Neuron (in vitro differentiated cells): ENCODE measurements around the gene SETD1B.
"Not testable (repeated sequence)": the region's sequence is repeated elsewhere in the genome, so short reads cannot be mapped to it uniquely, and the experiment has no call there.

Experiments
- H2AFZ ChIP-seq: one replicate; pipeline ENCODE4 v1.6.1; 2013; ENCODE audit warnings: low read depth, mild to moderate bottlenecking, inconsistent platforms, low read length, moderate library complexity
- H3K27me3 ChIP-seq: one replicate; pipeline ENCODE4 v1.6.1; 2013; ENCODE audit warnings: low read length; ENCODE audit not compliant: insufficient read depth
- H3K36me3 ChIP-seq: one replicate; pipeline ENCODE4 v1.6.1; 2013; ENCODE audit warnings: low read length; ENCODE audit not compliant: insufficient read depth
- H3K4me1 ChIP-seq: one replicate; pipeline ENCODE4 v1.6.1; 2013; ENCODE audit warnings: low read length; ENCODE audit not compliant: insufficient read depth
- H3K4me3 ChIP-seq: 2 replicates; pipeline ENCODE4 v1.5.1; 2013; ENCODE audit warnings: mild to moderate bottlenecking, low read length, moderate library complexity
- H3K9me3 ChIP-seq: one replicate; pipeline ENCODE4 v1.6.1; 2013; ENCODE audit warnings: low read length

The SETD1B gene

DNA sequence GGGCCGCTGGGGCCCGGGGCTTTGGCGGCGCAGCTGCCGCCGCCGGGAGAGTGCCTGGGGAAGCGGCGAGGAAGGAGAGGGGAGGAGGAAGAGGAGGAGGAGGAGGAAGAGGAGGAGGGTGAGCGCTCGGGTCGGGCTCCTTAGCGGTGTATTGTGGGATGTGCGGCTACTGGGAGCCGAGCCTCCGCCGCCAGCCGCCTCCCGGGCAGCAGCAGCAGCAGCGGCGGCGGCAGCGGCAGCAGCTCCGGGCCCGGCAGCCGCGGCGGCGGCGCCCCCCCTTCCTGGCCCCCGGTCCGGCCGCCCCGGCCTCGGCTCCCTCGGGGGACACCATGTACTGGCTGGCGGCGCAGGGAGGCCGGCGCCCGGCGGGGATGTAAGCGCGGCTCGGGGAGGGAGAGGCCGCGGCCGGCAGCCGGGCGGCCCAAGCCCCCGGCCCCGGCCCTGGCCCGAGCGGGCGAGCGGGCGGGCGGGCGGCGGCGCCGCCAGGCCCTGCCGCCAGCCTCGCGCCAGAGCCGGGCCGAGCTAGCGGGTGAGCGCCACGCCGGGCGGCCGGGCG, at the start of gene SETD1B:
Gene SETD1B, plus strand, starts transcription at position 149 of the 556 bp plus-strand sequence. CDS start 729 bp downstream, outside the sequence.
- peak within 1 kb of the TSS; percentile 88 for H3K4me3 ChIP-seq
- peaks cover 36% of the 10 kb centered on the region for H3K4me1 ChIP-seq
- no peaks in the 10 kb centered on the region for H3K9me3 ChIP-seq
- no peak within 1 kb of the TSS for H2AFZ ChIP-seq
- H3K36me3 ChIP-seq = peaks cover 14% of the 10 kb centered on the region
- H3K27me3 ChIP-seq = no peaks in the 10 kb centered on the region

DNA sequence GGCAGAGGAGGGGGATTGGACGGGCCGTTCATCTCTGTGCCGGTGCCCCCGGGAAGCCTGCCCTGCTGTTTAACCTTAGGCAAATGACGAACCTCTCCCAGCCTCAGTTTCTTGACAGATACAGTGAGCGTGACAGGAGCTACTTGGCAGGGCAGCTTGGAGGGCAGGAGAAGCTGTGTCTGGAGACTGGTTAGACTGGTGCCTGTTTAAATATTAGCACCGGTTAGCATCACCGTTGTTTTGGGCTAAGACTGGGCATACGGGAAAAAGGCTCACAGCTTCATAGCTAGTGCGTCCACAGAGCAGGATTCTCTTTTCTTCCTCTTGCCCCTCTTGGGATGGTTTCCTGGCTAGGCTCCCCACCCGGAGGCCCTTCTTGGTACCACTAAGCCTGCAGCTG, 49.0 kb upstream of the SETD1B start:
- Histone ChIP-seq H3K4me1 (no peaks in the 10 kb centered on the region), H3K27me3 (no peaks in the 10 kb centered on the region), H3K4me3 (no peak overlapping the region), H3K9me3 (no peaks in the 10 kb centered on the region), H2AFZ (no peak overlapping the region), H3K36me3 (peaks cover 4% of the 10 kb centered on the region)

DNA sequence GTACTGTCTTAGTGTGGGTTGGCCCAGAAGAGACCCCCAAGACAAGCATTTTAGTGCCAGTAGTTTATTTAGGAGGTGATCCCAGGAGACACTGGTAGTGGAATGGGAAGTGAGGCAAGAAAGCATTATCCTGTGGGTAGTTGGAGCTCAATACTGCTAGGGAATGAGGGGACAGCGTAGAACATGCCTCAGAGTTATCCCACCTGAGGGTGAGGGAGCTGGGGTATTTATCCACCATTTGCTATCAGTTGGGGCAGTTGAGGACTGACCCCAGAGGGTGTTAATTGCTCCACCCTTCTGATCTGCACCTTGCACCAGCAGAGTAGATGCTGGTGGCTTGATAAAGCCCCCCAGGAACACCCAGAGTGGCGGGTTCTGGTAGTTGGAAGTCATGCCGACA, 48.2 kb upstream of the SETD1B start:
- no peaks in the 10 kb centered on the region for H3K9me3 ChIP-seq
- H3K4me1 ChIP-seq = no peaks in the 10 kb centered on the region
- H3K4me3 ChIP-seq = no peak overlapping the region
- H2AFZ ChIP-seq = no peak overlapping the region
- no peaks in the 10 kb centered on the region for H3K27me3 ChIP-seq
- H3K36me3 ChIP-seq = no peaks in the 10 kb centered on the region

DNA sequence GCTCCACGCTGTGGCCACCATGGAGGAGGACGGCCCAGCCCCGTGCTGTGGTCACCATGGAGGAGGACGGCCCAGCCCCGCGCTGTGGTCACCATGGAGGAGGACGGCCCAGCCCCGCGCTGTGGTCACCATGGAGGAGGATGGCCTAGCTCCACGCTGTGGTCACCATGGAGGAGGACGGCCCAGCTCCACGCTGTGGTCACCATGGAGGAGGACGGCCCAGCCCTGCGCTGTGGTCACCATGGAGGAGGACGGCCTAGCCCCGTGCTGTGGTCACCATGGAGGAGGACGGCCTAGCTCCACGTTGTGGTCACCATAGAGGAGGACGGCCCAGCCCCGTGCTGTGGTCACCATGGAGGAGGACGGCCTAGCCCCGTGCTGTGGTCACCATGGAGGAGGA, 45.3 kb upstream of the SETD1B start:
- H3K9me3 ChIP-seq, H3K27me3 ChIP-seq, H3K4me3 ChIP-seq, H2AFZ ChIP-seq, H3K4me1 ChIP-seq, H3K36me3 ChIP-seq: not testable (repeated sequence)

DNA sequence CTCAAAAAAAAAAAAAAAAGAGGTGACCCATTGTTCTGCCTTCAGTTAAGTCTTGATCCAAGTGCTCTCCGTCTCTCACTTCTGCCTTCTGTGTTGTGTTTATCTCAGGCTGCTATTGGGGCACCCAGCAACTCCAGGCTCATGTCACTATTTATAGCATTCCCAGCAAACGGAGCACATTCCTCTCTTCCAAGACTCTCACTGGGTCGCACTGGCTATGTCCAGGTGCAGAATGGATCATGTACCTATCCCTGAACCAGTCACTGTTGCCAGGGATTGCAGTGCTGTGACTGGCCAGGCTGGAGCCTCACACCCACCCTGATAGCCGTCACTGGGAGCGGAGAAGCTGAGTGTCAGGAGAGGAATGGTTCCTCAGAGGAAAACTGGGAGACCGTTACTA, 41.5 kb upstream of the SETD1B start:
- H3K4me3 ChIP-seq = no peak overlapping the region
- H2AFZ ChIP-seq = no peak overlapping the region
- H3K36me3 ChIP-seq = no peaks in the 10 kb centered on the region
- no peaks in the 10 kb centered on the region for H3K4me1 ChIP-seq
- no peaks in the 10 kb centered on the region for H3K27me3 ChIP-seq
- no peaks in the 10 kb centered on the region for H3K9me3 ChIP-seq

DNA sequence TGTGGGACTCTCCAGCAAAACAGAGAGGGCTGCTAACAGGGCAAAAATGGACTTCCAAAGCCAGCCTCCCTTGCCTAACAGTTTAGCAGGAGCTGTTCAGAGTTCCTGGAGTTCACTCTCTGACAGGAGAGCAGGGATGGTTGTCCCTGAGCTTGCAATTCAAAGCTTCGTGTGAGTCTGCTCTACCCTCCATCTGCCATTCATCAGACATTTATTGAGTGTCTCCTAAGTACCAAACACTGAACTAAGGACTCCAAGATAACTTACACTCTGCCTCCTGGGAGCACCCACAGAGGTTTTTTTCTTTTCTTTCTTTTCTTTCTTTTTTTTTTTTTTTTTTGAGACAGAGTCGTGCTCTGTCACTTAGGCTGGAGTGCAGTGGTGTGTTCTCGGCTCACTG, 39.0 kb upstream of the SETD1B start:
- no peak overlapping the region for H2AFZ ChIP-seq
- H3K27me3 ChIP-seq = no peaks in the 10 kb centered on the region
- no peaks in the 10 kb centered on the region for H3K36me3 ChIP-seq
- no peak overlapping the region for H3K4me3 ChIP-seq
- no peaks in the 10 kb centered on the region for H3K9me3 ChIP-seq
- no peaks in the 10 kb centered on the region for H3K4me1 ChIP-seq

DNA sequence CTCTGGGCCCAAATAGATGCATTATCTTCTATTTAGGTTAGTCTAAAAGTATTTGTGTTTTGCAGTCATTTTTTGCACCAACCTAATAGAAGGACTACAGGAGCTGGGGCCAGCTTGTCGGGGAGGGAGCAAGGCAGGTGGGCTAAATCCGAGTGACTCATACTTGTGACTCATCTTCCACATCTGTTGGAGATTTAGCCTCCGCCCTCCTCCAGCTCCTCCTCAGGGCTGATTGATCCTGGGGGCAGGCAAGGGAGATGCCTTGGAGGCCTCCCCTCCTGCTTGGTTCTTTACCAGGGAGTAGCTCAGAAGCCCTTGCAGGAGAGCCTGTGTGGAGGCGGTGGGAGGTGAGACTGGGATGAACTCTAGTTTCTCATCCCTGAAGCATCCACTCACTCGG, 38.2 kb upstream of the SETD1B start:
- H3K4me3 ChIP-seq = no peak overlapping the region
- no peaks in the 10 kb centered on the region for H3K36me3 ChIP-seq
- no peaks in the 10 kb centered on the region for H3K4me1 ChIP-seq
- H3K9me3 ChIP-seq = no peaks in the 10 kb centered on the region
- H2AFZ ChIP-seq = no peak overlapping the region
- no peaks in the 10 kb centered on the region for H3K27me3 ChIP-seq

DNA sequence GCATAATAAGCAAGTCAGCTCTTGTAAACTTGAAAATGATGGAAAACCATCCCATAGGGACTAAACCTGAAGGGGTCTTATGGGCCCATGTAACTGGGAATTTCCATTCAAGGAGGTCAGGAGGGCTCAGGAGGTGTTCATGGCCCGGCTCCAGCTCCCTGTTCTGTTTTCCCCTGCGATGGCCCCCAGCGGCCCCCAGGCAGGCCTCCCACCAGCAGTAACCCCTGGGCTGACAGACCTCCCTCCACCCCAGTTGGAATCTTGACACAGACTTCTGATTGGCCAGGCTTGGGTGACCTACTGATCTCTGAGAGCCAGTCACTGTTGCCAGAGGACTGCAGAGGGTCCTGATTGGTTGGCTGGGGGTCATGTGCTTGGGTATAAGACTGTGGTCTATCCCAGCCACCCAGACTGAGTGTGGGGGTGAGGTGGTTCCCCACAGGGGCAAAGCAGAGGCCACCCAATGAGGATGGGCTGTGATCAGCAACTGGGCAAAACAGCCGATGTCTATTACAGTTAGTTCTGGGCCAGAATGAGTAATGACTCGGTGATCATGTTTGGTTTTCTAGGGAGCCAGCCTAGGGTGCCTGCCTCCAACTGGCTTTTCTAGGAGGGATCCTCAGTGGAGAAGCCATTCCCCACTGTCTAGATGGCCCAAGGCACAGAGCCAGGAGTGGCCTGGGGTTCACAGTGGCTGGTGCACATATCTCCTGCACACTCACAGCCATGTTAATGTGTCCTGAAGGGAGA, 37.3 kb upstream of the SETD1B start:
- H3K27me3 ChIP-seq = no peaks in the 10 kb centered on the region
- H3K4me3 ChIP-seq = no peak overlapping the region
- H3K4me1 ChIP-seq = no peaks in the 10 kb centered on the region
- no peak overlapping the region for H2AFZ ChIP-seq
- no peaks in the 10 kb centered on the region for H3K9me3 ChIP-seq
- H3K36me3 ChIP-seq = no peaks in the 10 kb centered on the region

DNA sequence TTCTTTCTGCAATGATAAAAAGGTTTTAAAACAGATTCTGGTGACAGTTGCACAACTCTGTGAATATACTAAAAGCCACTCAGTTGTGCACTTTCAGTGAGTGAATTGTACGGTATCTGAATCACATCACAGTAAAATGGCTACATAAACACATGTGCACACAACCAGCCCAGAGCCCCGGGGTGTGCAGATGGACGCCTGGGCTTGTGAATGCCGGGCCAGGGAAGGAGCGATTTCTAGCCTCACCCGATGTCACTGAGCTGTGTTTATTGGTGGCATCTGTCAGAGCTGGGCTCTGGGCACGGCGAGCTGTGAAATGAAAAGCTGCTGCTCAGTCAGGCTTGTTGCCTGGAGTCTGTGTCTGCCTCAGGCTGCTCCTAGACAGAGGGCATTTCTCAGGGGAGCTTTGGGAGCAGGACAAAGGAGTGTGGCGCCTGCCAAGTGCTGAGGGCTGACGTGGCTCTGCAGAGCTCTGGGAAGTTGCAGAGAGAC, 36.2 kb upstream of the SETD1B start:
- H3K4me1 ChIP-seq = no peaks in the 10 kb centered on the region
- H3K9me3 ChIP-seq = no peaks in the 10 kb centered on the region
- no peaks in the 10 kb centered on the region for H3K36me3 ChIP-seq
- no peaks in the 10 kb centered on the region for H3K27me3 ChIP-seq
- H2AFZ ChIP-seq = no peak overlapping the region
- no peak overlapping the region for H3K4me3 ChIP-seq

DNA sequence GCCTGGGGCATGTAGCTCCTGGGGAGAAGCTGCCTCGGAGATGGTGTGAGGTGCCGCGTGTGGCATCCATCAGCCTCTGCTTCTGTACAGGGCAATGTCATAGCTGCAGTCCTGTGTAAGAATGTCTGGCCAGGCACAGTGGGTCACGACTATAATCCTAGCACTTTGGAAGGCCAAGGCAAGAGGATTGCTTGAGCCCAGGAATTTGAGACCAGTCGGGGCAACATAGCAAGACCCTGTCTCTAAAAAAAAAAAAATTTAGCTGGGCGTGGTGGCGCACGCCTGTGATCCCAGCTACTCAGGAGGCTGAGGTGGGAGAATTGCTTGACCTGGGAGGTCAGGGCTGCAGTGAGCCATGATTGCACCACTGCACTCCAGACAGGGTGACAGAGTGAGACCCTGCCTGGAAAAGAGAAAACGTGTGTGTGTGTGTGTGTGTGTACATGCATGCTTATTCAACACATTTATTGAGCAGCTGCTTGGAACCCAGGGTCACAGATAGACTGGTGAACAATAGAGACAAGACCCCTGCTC, 34.4 kb upstream of the SETD1B start:
- Histone ChIP-seq H3K4me3 (no peak overlapping the region), H2AFZ (no peak overlapping the region), H3K9me3 (no peaks in the 10 kb centered on the region), H3K36me3 (no peaks in the 10 kb centered on the region), H3K27me3 (no peaks in the 10 kb centered on the region), H3K4me1 (no peaks in the 10 kb centered on the region)

DNA sequence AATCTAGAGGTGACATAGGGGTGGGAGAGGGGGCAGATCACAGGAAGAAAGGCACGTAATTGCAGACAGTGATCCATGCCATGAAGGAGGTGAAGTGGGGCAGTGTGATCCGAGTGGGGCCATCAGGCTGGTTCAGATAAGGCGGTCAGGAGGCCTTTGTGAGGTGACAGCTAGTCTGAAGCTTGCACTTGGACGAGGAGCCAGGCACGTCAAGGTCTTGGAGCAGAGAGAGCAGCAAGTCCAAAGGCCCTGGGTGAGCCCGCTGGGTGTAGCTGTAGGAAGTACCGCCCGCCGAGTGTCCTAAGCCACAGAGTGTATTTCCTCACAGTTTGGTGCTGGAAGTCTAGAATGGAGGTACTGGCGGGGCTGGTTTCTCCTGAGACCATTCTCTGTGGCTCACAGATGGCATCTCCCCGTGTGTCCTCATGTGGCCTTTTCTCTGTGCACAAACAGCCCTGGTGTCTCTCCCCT, 33.9 kb upstream of the SETD1B start:
- no peak overlapping the region for H3K4me3 ChIP-seq
- H3K36me3 ChIP-seq = no peaks in the 10 kb centered on the region
- no peak overlapping the region for H2AFZ ChIP-seq
- no peaks in the 10 kb centered on the region for H3K4me1 ChIP-seq
- no peaks in the 10 kb centered on the region for H3K27me3 ChIP-seq
- H3K9me3 ChIP-seq = no peaks in the 10 kb centered on the region

DNA sequence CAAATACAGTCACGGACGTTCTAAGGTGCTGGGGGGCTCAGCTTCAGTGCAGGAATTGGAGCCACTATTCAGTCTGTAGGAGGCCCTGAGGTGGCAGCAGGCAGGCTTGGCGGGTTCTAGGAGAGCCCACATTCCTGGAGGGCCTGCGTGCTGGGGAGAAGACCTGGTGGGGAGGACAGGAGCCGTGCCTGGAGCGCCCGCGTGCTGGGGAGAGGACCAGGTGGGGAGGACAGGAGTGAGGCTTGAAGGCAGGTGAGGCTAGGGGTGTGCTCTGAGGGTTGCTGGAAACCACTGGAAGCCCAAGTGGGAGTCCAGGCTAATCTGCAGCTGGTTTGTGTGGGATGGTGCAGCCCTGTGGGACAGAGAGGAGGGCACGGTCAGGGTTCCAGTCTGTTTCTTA, 33.4 kb upstream of the SETD1B start:
- Histone ChIP-seq H3K9me3 (no peaks in the 10 kb centered on the region), H3K36me3 (no peaks in the 10 kb centered on the region), H3K4me3 (no peak overlapping the region), H3K27me3 (no peaks in the 10 kb centered on the region), H3K4me1 (no peaks in the 10 kb centered on the region), H2AFZ (no peak overlapping the region)

DNA sequence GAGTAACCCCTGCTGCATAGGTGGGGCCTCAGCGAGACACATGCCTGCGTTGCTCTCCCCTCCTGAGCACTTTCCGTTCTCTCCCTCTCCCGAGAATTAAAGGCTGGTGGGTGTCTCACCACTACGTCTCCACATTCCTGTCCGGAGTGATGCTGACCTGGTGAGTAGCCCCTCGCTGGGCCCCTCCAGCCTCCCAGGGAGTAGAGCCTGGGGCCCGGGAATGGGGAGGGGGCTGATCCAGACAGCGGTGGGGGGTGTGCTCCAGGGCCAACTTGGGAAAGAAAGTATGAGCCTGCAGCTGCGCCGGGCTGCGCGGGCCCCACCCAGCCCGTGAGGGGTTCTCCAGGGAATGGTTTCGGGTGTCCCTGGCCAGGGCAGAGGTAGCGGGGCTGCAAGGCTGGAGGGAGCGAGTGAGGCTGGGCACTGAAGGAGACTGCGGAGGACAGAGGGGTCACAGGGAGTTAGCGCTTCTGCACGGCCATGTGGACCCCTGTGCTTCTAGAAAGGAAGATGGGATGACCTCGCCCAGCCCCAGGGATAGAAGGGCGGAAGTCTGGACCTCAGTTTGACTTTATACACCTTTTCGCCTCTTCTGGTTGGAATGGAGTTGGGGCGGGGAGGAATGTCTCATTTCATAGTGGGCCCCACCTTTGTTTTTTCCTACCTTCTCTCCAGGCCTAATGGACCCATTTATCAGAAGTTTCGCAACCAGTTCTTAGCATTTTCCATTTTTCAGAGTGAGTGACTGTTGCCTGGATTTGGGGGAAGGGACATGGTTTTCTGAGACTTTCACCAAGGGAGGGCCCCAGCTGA, 32.8 kb upstream of the SETD1B start:
- Histone ChIP-seq H3K36me3 (no peaks in the 10 kb centered on the region), H3K27me3 (no peaks in the 10 kb centered on the region), H3K4me3 (no peak overlapping the region), H2AFZ (no peak overlapping the region), H3K9me3 (no peaks in the 10 kb centered on the region), H3K4me1 (no peaks in the 10 kb centered on the region)
